HUES64 (cell line): ENCODE results near the gene ADCY2.
A peak's percentile ranks its signal among the peaks of the same experiment; 100 is the strongest.
"Not testable (repeated sequence)": the region's sequence is repeated elsewhere in the genome, so short reads cannot be mapped to it uniquely, and the experiment has no call there.

Experiments used
- H3K27ac ChIP-seq: 2 replicates; pipeline ENCODE4 v1.7.0; 2013; ENCODE audit warnings: low read depth, low read length, inconsistent platforms
- H3K27me3 ChIP-seq: 2 replicates; pipeline ENCODE4 v1.6.1; 2013; ENCODE audit warnings: mild to moderate bottlenecking, low read length; ENCODE audit not compliant: insufficient read depth
- H3K36me3 ChIP-seq: 2 replicates; pipeline ENCODE4 v1.6.1; 2013; ENCODE audit warnings: mild to moderate bottlenecking, low read length; ENCODE audit not compliant: insufficient read depth
- H3K4me1 ChIP-seq: 2 replicates; pipeline ENCODE4 v1.6.1; 2013; ENCODE audit warnings: mild to moderate bottlenecking, low read length, moderate library complexity; ENCODE audit not compliant: insufficient read depth
- H3K4me3 ChIP-seq: 2 replicates; pipeline ENCODE4 v1.5.1; 2013; ENCODE audit warnings: mild to moderate bottlenecking, low read length, moderate library complexity
- H3K9ac ChIP-seq: 2 replicates; pipeline ENCODE4 v1.6.1; 2013; ENCODE audit warnings: mild to moderate bottlenecking, low read depth, low read length
- H3K9me3 ChIP-seq: 2 replicates; pipeline ENCODE4 v1.6.1; 2013; ENCODE audit warnings: low read depth, low read length; ENCODE audit not compliant: insufficient read depth
- WGBS: fragments of 150-250, 120-280 bp; methylation state at CpG from one replicate; pipeline ENCODE4 v1.1.7; 2013; ENCODE audit warnings: missing lambda C conversion rate; 5-methylcytosine and 5-hydroxymethylcytosine counted together

The ADCY2 gene

GRCh38 chr5:7419367-7419766 is 23.4 kb downstream of the ADCY2 start:
- WGBS, result 61% methylated on average over 4 of the region's 4 CpGs
- H3K36me3 ChIP-seq, result peaks cover 62% of the 10 kb centered on the region
- peak overlapping the region; percentile 91; the same call in 1 of the 2 replicates for H3K27ac ChIP-seq
- H3K4me3 ChIP-seq, result no peak overlapping the region
- no peaks in the 10 kb centered on the region for H3K27me3 ChIP-seq
- no peak overlapping the region for H3K9ac ChIP-seq
- H3K9me3 ChIP-seq, result no peaks in the 10 kb centered on the region
- peaks cover 52% of the 10 kb centered on the region for H3K4me1 ChIP-seq

- Histone ChIP-seq H3K27ac (peak overlapping the region; percentile 91), H3K9me3 (no peaks in the 10 kb centered on the region), H3K9ac (0 out of 2 replicates have a peak overlapping the region, but pooled peaks have one; percentile 30), H3K4me1 (peaks cover 54% of the 10 kb centered on the region), H3K4me3 (peak overlapping the region; percentile 38), H3K27me3 (no peaks in the 10 kb centered on the region), H3K36me3 (peaks cover 59% of the 10 kb centered on the region)
- WGBS, result 23% methylated on average over 12 of the region's 12 CpGs
These were observed 23.9 kb downstream of the ADCY2 start for GRCh38 chr5:7419846-7420245.

GRCh38 chr5:7420510-7421280 is 24.8 kb downstream of the ADCY2 start:
- no peaks in the 10 kb centered on the region for H3K9me3 ChIP-seq
- H3K9ac ChIP-seq, result peak overlapping the region; percentile 30; the same call in 1 of the 2 replicates
- WGBS, result 8% methylated on average over 10 of the region's 10 CpGs
- peak overlapping the region; percentile 91 for H3K27ac ChIP-seq
- H3K4me1 ChIP-seq, result peaks cover 62% of the 10 kb centered on the region
- H3K27me3 ChIP-seq, result no peaks in the 10 kb centered on the region
- H3K4me3 ChIP-seq, result peak overlapping the region; percentile 38
- peaks cover 51% of the 10 kb centered on the region for H3K36me3 ChIP-seq

DNA sequence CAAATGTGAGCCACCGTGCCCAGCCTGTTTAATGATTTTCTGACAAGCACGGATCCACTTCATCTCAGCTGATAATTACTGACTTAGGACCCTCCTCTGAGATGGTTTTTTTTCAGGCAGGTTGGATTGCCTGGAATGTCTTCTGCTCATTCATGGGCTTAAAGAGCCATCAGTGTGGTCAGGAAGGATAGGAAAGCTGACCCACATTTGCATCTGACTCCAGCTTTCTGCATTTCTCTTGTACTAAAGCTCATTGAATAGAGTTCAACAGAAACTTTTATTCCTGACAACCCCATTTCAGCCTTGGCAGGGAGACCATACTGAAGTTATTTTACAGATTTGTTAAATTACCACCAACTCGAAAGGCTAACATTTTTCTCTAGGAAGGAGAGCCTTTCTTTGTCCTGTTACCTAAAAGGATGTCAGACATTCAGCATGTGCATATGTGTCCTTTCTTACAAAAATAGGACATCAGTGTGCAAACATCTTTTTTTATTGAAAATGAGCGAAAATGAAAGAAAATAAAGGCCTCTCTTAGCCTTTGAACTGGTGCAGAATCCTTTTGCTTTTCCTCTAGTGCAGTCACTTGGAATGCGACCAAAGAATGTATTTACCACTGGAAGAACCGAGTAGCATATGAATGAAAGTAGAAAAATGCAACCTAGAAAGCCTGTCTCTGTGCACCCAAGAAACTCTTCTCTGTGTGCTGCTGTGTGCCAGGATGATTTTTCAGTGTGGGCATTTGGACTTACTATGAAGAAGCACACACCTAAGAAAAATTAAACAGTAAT is 26.6 kb downstream of the ADCY2 start:
- Histone ChIP-seq H3K27ac (peak overlapping the region; percentile 91), H3K9me3 (no peaks in the 10 kb centered on the region), H3K9ac (no peak overlapping the region), H3K36me3 (peaks cover 33% of the 10 kb centered on the region; the same call in 1 of the 2 replicates), H3K4me1 (peaks cover 70% of the 10 kb centered on the region), H3K27me3 (no peaks in the 10 kb centered on the region), H3K4me3 (no peak overlapping the region)
- WGBS, result 49% methylated on average over 6 of the region's 6 CpGs

- H3K4me3 ChIP-seq, H3K9me3 ChIP-seq, H3K9ac ChIP-seq, H3K27me3 ChIP-seq: not testable (repeated sequence)
- Histone ChIP-seq H3K4me1 (peaks cover 71% of the 10 kb centered on the region), H3K36me3 (peaks cover 26% of the 10 kb centered on the region; the same call in 1 of the 2 replicates), H3K27ac (peak overlapping the region; percentile 91; the same call in 1 of the 2 replicates)
- WGBS, result 90% methylated on average over 2 of the region's 2 CpGs
These were observed 27.3 kb downstream of the ADCY2 start for GRCh38 chr5:7423231-7423630.

DNA sequence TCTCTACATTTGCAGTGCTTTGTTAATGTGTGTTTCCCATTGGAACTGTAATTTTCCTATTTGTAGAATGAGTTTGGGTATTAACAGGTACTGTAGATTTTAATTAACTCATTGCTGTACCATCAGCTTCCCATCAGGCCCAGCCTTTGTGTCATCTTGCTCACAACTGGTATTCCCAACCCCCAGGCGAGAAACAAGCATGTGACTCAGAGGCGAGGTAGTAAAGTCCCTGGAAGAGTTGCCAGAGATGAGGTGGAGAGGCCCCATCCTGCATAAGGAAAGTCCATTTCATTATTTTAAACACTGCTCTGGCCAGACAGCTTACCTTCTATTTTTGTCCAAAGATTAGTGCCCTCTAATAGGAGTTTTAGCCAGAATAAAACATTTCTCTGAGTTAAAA is 29.9 kb downstream of the ADCY2 start:
- Histone ChIP-seq H3K36me3 (peaks cover 17% of the 10 kb centered on the region; the same call in 1 of the 2 replicates), H3K27ac (no peak overlapping the region), H3K27me3 (no peaks in the 10 kb centered on the region), H3K9me3 (no peaks in the 10 kb centered on the region), H3K9ac (no peak overlapping the region), H3K4me1 (peaks cover 55% of the 10 kb centered on the region), H3K4me3 (no peak overlapping the region)
- WGBS, result 80% methylated on average over 2 of the region's 2 CpGs

GRCh38 chr5:7426284-7426683 is 30.3 kb downstream of the ADCY2 start:
- H3K9ac ChIP-seq, result no peak overlapping the region
- peaks cover 50% of the 10 kb centered on the region for H3K4me1 ChIP-seq
- no peaks in the 10 kb centered on the region for H3K9me3 ChIP-seq
- no peaks in the 10 kb centered on the region for H3K27me3 ChIP-seq
- no peak overlapping the region for H3K4me3 ChIP-seq
- WGBS, result 93% methylated on average over 4 of the region's 4 CpGs
- H3K36me3 ChIP-seq, result peaks cover 15% of the 10 kb centered on the region; the same call in 1 of the 2 replicates
- no peak overlapping the region for H3K27ac ChIP-seq

- peaks cover 34% of the 10 kb centered on the region; the same call in 1 of the 2 replicates for H3K36me3 ChIP-seq
- 93% methylated on average over 6 of the region's 6 CpGs for WGBS
- H3K27me3 ChIP-seq, result no peaks in the 10 kb centered on the region
- no peak overlapping the region for H3K27ac ChIP-seq
- no peak overlapping the region for H3K9ac ChIP-seq
- H3K9me3 ChIP-seq, result no peaks in the 10 kb centered on the region
- no peaks in the 10 kb centered on the region for H3K4me1 ChIP-seq
- no peak overlapping the region for H3K4me3 ChIP-seq
These were observed 39.0 kb downstream of the ADCY2 start for GRCh38 chr5:7434914-7435313.

DNA sequence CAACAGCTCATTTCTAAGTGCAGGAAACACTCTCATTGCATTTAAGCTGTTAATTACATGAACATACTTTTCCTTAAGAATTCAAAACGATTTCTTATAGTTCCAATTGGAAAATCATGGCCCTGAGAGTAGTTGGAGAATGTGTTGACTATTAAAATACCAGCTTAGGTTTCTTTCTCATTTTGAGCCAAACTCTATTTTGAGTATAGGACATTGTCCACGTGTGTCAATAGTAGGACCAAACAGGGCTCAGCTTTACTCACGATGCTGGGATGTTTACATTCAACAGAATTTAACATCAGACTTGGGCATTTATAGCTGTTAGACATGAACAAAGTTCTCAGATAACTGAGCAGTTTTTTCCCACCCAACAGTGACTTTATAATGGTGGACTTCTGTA is 39.6 kb downstream of the ADCY2 start:
- Histone ChIP-seq H3K27me3 (no peaks in the 10 kb centered on the region), H3K4me1 (no peaks in the 10 kb centered on the region), H3K27ac (no peak overlapping the region), H3K4me3 (no peak overlapping the region), H3K9me3 (no peaks in the 10 kb centered on the region), H3K9ac (no peak overlapping the region), H3K36me3 (peaks cover 34% of the 10 kb centered on the region; the same call in 1 of the 2 replicates)
- WGBS, result 95% methylated on average over 3 of the region's 3 CpGs

DNA sequence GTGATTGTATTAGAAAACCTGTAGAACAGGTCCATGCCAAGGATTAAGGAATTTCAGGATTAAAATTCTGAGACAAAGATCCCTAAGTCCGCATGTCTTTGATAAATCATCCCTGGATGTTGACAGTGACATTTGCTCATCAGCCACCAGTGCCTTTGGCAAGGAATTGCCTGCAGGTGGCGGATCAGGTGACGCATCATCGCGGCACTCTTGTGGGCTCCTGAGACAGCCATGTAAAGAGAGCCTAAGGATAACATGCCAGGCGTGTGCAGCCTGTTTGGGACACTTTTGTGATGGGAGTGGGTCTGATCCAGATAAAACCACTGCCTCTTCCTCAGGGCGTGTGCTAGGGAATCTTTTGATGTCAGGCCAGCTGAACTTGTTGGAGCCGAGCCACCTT is 40.6 kb downstream of the ADCY2 start:
- H3K27ac ChIP-seq, result no peak overlapping the region
- H3K4me1 ChIP-seq, result no peaks in the 10 kb centered on the region
- WGBS, result 94% methylated on average over 8 of the region's 8 CpGs
- H3K27me3 ChIP-seq, result no peaks in the 10 kb centered on the region
- no peaks in the 10 kb centered on the region for H3K9me3 ChIP-seq
- H3K9ac ChIP-seq, result no peak overlapping the region
- H3K36me3 ChIP-seq, result peaks cover 37% of the 10 kb centered on the region; the same call in 1 of the 2 replicates
- H3K4me3 ChIP-seq, result no peak overlapping the region

GRCh38 chr5:7437836-7438235 is 41.9 kb downstream of the ADCY2 start:
- 100% methylated on average over 1 of the region's 1 CpG for WGBS
- Histone ChIP-seq H3K9me3 (no peaks in the 10 kb centered on the region), H3K4me1 (no peaks in the 10 kb centered on the region), H3K27ac (no peak overlapping the region), H3K36me3 (peaks cover 32% of the 10 kb centered on the region; the same call in 1 of the 2 replicates), H3K27me3 (no peaks in the 10 kb centered on the region), H3K4me3 (no peak overlapping the region), H3K9ac (no peak overlapping the region)
